Sigmoid colon (tissue), 7 donors: ENCODE data around the gene GNGT2. TPM values are rescaled to one million over a fixed set of nuclear protein-coding genes. Genes with fewer than 3 reads are reported as not detected.
"Not testable (repeated sequence)": the region's sequence is repeated elsewhere in the genome, so short reads cannot be mapped to it uniquely, and the experiment has no call there.

Source experiments
- DNase-seq: peaks from one replicate; pipeline ENCODE4 v3.0.0-alpha.2; 2019
- H3K27ac ChIP-seq, 4 donors: fragments of 200-600 bp; sonication (generic); one replicate each; pipeline ENCODE4 v1.5.1; 2016 to 2019; ENCODE audit warnings: mild to moderate bottlenecking in 1 of 4
- H3K27me3 ChIP-seq, 3 donors: fragments of 200-600 bp; sonication (generic); one replicate each; pipeline ENCODE4 v1.5.1; 2019; ENCODE audit warnings: mild to moderate bottlenecking in 1 of 3
- H3K36me3 ChIP-seq, 4 donors: fragments of 200-600 bp; sonication (generic); one replicate each; pipeline ENCODE4 v1.5.1; 2016 to 2019
- H3K4me1 ChIP-seq, 4 donors: fragments of 200-600 bp; sonication (generic); one replicate each; pipeline ENCODE4 v1.5.1; 2017 to 2019
- H3K4me3 ChIP-seq, 4 donors: fragments of 200-600 bp; sonication (generic); one replicate each; pipeline ENCODE4 v1.5.1; 2017 to 2019; ENCODE audit warnings: mild to moderate bottlenecking in 2 of 4, moderate library complexity in 1 of 4
- H3K9me3 ChIP-seq, 4 donors: fragments of 200-600 bp in 3 of 4; sonication (generic) in 3 of 4; one replicate each; pipeline versions ENCODE4 v1.5.1 to v1.6.1; 2013 to 2019
- CTCF ChIP-seq, 4 experiments: fragments of 450-650 bp in 3 of 4; fragments of 200-600 bp in 1 of 4; IDR thresholded peaks; one replicate each; pipeline ENCODE4 v1.5.1; 2016 to 2019; ENCODE audit warnings: antibody characterized with exemption in 4 of 4, mild to moderate bottlenecking in 3 of 4, moderate library complexity in 2 of 4
- EP300 ChIP-seq, 4 donors: sonication (generic); formaldehyde crosslinking; IDR thresholded peaks; one replicate each; pipeline ENCODE4 v1.6.1; 2017; ENCODE audit warnings: antibody characterized with exemption in 4 of 4
- POLR2A ChIP-seq, 2 donors: fragments of 450-650 bp; IDR thresholded peaks; one replicate each; pipeline ENCODE4 v1.6.1; 2016; ENCODE audit warnings: antibody characterized with exemption in 2 of 2, mild to moderate bottlenecking in 2 of 2, moderate library complexity in 2 of 2
- POLR2AphosphoS5 ChIP-seq, 4 donors: sonication (generic); formaldehyde crosslinking; IDR thresholded peaks; one replicate each; pipeline ENCODE4 v1.6.1; 2017; ENCODE audit warnings: antibody characterized with exemption in 4 of 4
- WGBS, 2 donors: extraction: QIAGEN DNeasy Blood & Tissue Kit; methylation state at CpG; one replicate each; pipeline ENCODE4 v1.1.7; 2013; 5-methylcytosine and 5-hydroxymethylcytosine counted together
- intact Hi-C: fragments of 100-400 bp; cut with DNase I; formaldehyde crosslinking; loops from one replicate; pipeline ENCODE4 v1.15.1; 2023
- polyA plus RNA-seq, 3 donors: library from polyadenylated mRNA; stranded (reverse); fragments of 200-250 nt; gene quantifications; one replicate each; pipeline ENCODE4 v1.2.3, GENCODE V29; 2013
- total RNA-seq, 4 donors: library from RNA; depleted of rRNA; stranded (reverse); fragments of >200 nt; gene quantifications; one replicate each; pipeline ENCODE4 v1.1.0, GENCODE V29; 2016
- donor health status: healthy with polysubstance abuse.
- donor health status: Bipolar disorder and iron deficiency.
- donor health status: healthy.

GNGT2 gene
- total and polyA plus RNA-seq, 7 donors, result 1.6 to 11.0 (median 4.2) TPM

DNA sequence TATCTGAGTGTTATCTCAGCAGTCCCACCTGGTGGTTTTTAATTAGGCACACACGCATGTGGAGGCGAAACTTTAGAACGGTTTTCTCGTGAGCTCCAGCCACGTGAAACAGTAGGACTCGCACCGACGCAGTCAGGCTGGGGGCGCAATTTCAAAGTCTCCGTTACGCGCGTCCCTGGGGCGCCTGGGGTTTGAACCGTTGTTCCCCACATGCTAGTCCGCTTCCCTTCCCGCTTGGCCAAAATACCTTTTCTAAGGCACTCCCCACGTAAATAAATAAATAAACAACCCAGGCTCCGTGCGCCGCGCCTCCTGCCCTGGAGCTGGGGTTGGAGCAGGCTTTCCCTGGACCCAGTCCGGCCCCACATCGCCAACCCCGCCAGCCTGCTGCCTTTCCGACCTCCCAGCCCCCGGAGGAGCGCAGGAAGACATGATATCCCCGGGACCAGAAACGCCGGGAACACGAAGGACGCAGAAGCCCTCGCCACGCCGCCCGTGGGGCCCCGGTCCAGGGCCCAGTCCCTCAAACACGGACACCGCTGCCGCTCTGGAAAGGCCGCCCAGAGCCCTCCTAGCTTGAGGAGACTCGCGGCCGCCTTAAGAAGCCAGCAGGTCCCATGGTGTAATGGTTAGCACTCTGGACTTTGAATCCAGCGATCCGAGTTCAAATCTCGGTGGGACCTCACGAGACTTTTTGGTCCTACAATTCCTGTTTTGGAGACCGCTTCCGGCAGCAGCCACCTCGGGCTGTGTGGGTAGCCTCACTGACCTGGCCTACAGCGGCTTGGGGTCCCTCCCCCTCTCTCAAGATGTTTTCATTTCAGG is 18.2 kb downstream of the GNGT2 start:
- Histone ChIP-seq H3K4me3 (peak overlapping the region; percentile 56 to 88 (median 78)), H3K36me3 (no peaks in the 10 kb centered on the region), H3K27me3 (no peaks in the 10 kb centered on the region), H3K4me1 (peaks cover 7 to 19% (median 14%) of the 10 kb centered on the region in 4 donors), H3K9me3 (no peaks in the 10 kb centered on the region), H3K27ac (peak overlapping the region; percentile 87 to 99 (median 96))
- intact Hi-C loops, result loop anchor here (5.0 to 10.0 kb wide), 3 partner anchors 35 to 287 kb away; partner anchors contain the start of genes PHB1 and UBE2Z
- TF ChIP-seq EP300 (IDR thresholded peaks at IDR 0.05), result no peak
- TF ChIP-seq CTCF (IDR thresholded peaks at IDR 0.05), result peak in 1 of 4 experiments; percentile 10
- TF ChIP-seq POLR2AphosphoS5 (IDR thresholded peaks at IDR 0.05), result peak; percentile 21 to 53 (median 32)
- DNase-seq, result peak; percentile 97
- 0% methylated on average over 53 of the region's 53 CpGs for WGBS, 2 donors

DNA sequence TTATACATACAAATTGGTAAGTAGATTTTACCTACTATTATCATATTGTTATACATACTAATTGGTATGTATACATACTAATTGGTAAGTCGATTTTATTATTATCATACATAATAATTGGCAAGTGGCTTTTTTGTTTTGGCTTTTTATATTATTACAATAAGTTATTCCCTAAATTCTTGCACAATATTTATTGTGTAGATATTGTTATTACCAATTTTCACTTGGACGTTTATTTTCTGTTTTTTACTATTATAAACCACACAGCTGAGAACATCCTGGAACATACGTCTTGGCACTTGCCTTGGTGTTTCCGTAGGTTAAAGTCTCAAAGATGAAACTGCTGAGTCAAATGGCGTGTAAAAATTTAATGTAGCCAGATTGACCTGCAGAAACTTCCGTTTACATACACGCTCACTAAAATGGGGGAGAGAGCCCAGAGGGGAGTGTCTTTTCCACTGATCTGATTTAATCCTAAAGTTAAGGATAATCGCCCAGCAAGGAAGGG is 18.9 kb downstream of the GNGT2 start:
- WGBS, 2 donors, result 1 to 6% methylated on average over 8 of the region's 8 CpGs
- no peaks in the 10 kb centered on the region for H3K27me3 ChIP-seq
- TF ChIP-seq POLR2A (IDR thresholded peaks at IDR 0.05), result no peak
- no peak for TF ChIP-seq POLR2AphosphoS5 (IDR thresholded peaks at IDR 0.05)
- no peak for TF ChIP-seq CTCF (IDR thresholded peaks at IDR 0.05)
- no peak for TF ChIP-seq EP300 (IDR thresholded peaks at IDR 0.05)
- intact Hi-C loops, result loop anchor here (5.0 to 10.0 kb wide), 3 partner anchors 36 to 287 kb away; partner anchors contain the start of genes PHB1 and UBE2Z
- H3K36me3 ChIP-seq, result no peaks in the 10 kb centered on the region
- peak overlapping the region; percentile 56 to 88 (median 78) for H3K4me3 ChIP-seq
- H3K27ac ChIP-seq, result peak overlapping the region; percentile 87 to 99 (median 96)
- DNase-seq, result no peak
- no peaks in the 10 kb centered on the region for H3K9me3 ChIP-seq
- H3K4me1 ChIP-seq, result peaks cover 7 to 19% (median 14%) of the 10 kb centered on the region in 4 donors

DNA sequence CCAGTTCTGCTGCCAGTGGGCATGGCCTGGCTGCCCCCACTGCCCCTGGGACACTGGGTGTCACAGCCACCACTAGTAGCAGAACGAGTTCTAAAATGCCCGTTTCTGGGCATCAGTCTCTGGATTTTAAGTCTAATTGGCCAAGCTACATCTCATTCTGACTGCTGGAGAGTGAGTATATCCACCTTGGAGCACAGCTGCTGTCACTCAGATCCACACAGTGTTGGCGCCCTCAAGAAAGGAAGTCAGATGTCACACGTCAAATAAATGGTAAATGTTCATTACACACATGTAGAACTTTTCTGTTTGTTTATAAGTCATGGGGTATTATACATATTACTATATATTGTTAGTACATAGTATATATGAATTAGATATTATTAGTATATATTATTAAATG is 19.4 kb downstream of the GNGT2 start:
- Histone ChIP-seq H3K9me3 (no peaks in the 10 kb centered on the region), H3K27me3 (no peaks in the 10 kb centered on the region), H3K4me3 (no peak overlapping the region), H3K36me3 (no peaks in the 10 kb centered on the region), H3K4me1 (peaks cover 7 to 19% (median 14%) of the 10 kb centered on the region in 4 donors), H3K27ac (peak overlapping the region in 1 of 4 donors; percentile 99)
- intact Hi-C loops, result loop anchor here (5.0 to 10.0 kb wide), 3 partner anchors 36 to 286 kb away; partner anchors contain the start of genes PHB1 and UBE2Z
- no peak for TF ChIP-seq CTCF (IDR thresholded peaks at IDR 0.05)
- TF ChIP-seq EP300 (IDR thresholded peaks at IDR 0.05), result no peak
- no peak for TF ChIP-seq POLR2AphosphoS5 (IDR thresholded peaks at IDR 0.05)
- TF ChIP-seq POLR2A (IDR thresholded peaks at IDR 0.05), result no peak
- no peak for DNase-seq
- WGBS, 2 donors, result 29 to 60% methylated on average over 4 of the region's 4 CpGs

- intact Hi-C loops, result no loop called here
- no peak for DNase-seq
- no peak overlapping the region for H3K4me3 ChIP-seq
- peaks cover 0 to 11% (median 4%) of the 10 kb centered on the region in 4 donors for H3K4me1 ChIP-seq
- no peaks in the 10 kb centered on the region for H3K9me3 ChIP-seq
- 88 to 90% methylated on average over 3 of the region's 3 CpGs for WGBS, 2 donors
- no peaks in the 10 kb centered on the region for H3K27me3 ChIP-seq
- TF ChIP-seq CTCF (IDR thresholded peaks at IDR 0.05), result no peak
- no peak for TF ChIP-seq POLR2A (IDR thresholded peaks at IDR 0.05)
- no peak for TF ChIP-seq EP300 (IDR thresholded peaks at IDR 0.05)
- no peak for TF ChIP-seq POLR2AphosphoS5 (IDR thresholded peaks at IDR 0.05)
- H3K27ac ChIP-seq, result no peak overlapping the region
- H3K36me3 ChIP-seq, result no peaks in the 10 kb centered on the region
These were observed 23.1 kb downstream of the GNGT2 start for GRCh38 chr17:49187301-49187700.

DNA sequence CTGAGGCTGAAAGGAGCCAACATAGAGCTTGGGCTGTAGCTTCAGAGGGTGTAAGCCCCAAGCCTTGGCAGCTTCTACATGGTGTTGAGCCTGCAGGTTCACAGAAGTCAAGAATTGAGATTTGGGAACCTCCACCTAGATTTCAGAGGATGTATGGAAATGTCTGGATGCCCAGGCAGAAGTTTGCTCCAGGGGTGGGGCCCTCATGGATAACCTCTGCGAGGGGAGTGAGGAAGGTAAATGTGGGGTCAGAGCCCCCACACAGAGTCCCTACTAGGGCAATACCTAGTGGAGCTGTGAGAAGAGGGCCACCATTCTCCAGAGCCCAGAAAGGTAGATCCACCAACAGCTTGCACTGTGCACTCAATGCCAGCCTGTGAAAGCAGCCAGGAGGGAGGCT is 25.0 kb downstream of the GNGT2 start:
- WGBS, 2 donors, result 92 to 94% methylated on average over 1 of the region's 1 CpG
- DNase-seq, H3K9me3 ChIP-seq, H3K4me3 ChIP-seq, H3K4me1 ChIP-seq, H3K36me3 ChIP-seq, intact Hi-C loops, H3K27me3 ChIP-seq, H3K27ac ChIP-seq: not testable (repeated sequence)

DNA sequence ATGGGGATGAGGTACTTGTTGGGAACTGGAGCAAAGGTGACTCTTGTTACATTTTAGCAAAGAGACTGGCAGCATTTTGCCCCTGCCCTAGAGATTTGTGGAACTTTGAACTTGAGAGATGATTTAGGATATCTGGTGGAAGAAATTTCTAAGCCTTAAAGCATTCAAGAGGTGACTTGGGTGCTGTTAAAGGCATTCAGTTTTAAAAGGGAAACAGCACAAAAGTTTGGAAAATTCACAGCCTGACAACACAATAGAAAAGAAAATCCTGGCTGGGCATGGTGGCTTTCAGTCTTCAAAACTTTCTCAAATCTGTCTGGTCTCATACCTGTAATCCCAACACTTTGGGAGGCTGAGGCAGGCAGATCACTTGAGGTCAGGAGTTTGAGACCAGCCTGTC is 25.9 kb downstream of the GNGT2 start:
- intact Hi-C loops, H3K27me3 ChIP-seq, H3K36me3 ChIP-seq, H3K27ac ChIP-seq, DNase-seq, H3K4me1 ChIP-seq, H3K9me3 ChIP-seq, H3K4me3 ChIP-seq: not testable (repeated sequence)
